ENCODE results near the gene EIF4E3.

EIF4E3 gene

GRCh38 chr3:71657831-71658530, 67.2 kb downstream of the EIF4E3 start:
- no peak for TF ChIP-seq CTCF (IDR thresholded peaks at IDR 0.05; ENCODE audit: insufficient read depth, low read length, missing control alignments)
- H3K4me3 ChIP-seq (ENCODE audit: low read depth, low read length) = no peak overlapping the region
- POLR2A ChIA-PET = no interaction called here
- DNase-seq (ENCODE audit: low read depth, low spot score) = no peak
- CTCF ChIA-PET = interaction anchor here (1.1 to 6.6 kb wide), 4 partner anchors 10 to 1128 kb away, joined by 3 to 31 read pairs (median 4); no protein-coding TSS in a partner anchor

GRCh38 chr3:71655061-71655460, 70.1 kb downstream of the EIF4E3 start:
- ChIA-PET CTCF (interaction anchor here (0.6 to 6.6 kb wide), 7 partner anchors 10 to 1591 kb away, joined by 3 to 31 read pairs (median 4); no protein-coding TSS in a partner anchor), POLR2A (no interaction called here)
- no peak for TF ChIP-seq CTCF (IDR thresholded peaks at IDR 0.05; ENCODE audit: insufficient read depth, low read length, missing control alignments)
- DNase-seq (ENCODE audit: low read depth, low spot score) = no peak
- H3K4me3 ChIP-seq (ENCODE audit: low read depth, low read length) = no peak overlapping the region

GRCh38 chr3:71653414-71653807, 71.8 kb downstream of the EIF4E3 start:
- ChIA-PET POLR2A (no interaction called here), CTCF (interaction anchor here (0.7 to 6.6 kb wide), 20 partner anchors 9 to 1589 kb away, joined by 3 to 31 read pairs (median 3); no protein-coding TSS in a partner anchor)
- DNase-seq (ENCODE audit: low read depth, low spot score) = no peak
- no peak overlapping the region for H3K4me3 ChIP-seq (ENCODE audit: low read depth, low read length)
- TF ChIP-seq CTCF (IDR thresholded peaks at IDR 0.05; ENCODE audit: insufficient read depth, low read length, missing control alignments) = no peak

GRCh38 chr3:71652781-71653413, 72.3 kb downstream of the EIF4E3 start:
- no peak overlapping the region for H3K4me3 ChIP-seq (ENCODE audit: low read depth, low read length)
- TF ChIP-seq CTCF (IDR thresholded peaks at IDR 0.05; ENCODE audit: insufficient read depth, low read length, missing control alignments) = peak; percentile 9
- POLR2A ChIA-PET = no interaction called here
- peak; percentile 21 for DNase-seq (ENCODE audit: low read depth, low spot score)
- CTCF ChIA-PET = interaction anchor here (0.7 to 6.6 kb wide), 20 partner anchors 8 to 1589 kb away, joined by 3 to 31 read pairs (median 3); no protein-coding TSS in a partner anchor

GRCh38 chr3:71651625-71652024, 73.6 kb downstream of the EIF4E3 start:
- TF ChIP-seq CTCF (IDR thresholded peaks at IDR 0.05; ENCODE audit: insufficient read depth, low read length, missing control alignments) = no peak
- no peak overlapping the region for H3K4me3 ChIP-seq (ENCODE audit: low read depth, low read length)
- POLR2A ChIA-PET = no interaction called here
- CTCF ChIA-PET = interaction anchor here (0.9 to 6.6 kb wide), 5 partner anchors 12 to 1587 kb away, joined by 3 to 31 read pairs (median 3); no protein-coding TSS in a partner anchor
- DNase-seq (ENCODE audit: low read depth, low spot score) = no peak

- TF ChIP-seq CTCF (IDR thresholded peaks at IDR 0.05; ENCODE audit: insufficient read depth, low read length, missing control alignments) = no peak
- ChIA-PET POLR2A (no interaction called here), CTCF (interaction anchor here (1.5 kb wide), 1 partner anchor 1586 kb away, joined by 3 read pairs; no protein-coding TSS in a partner anchor)
- DNase-seq (ENCODE audit: low read depth, low spot score) = no peak
- no peak overlapping the region for H3K4me3 ChIP-seq (ENCODE audit: low read depth, low read length)
Observed at GRCh38 chr3:71650372-71650771, 74.8 kb downstream of the EIF4E3 start.
